GM18505 (cell line): Measurements from ENCODE around the gene SCD.
"Not testable (repeated sequence)": the region's sequence is repeated elsewhere in the genome, so short reads cannot be mapped to it uniquely, and the experiment has no call there.

Experiments
- ATAC-seq: cut with Tn5 transposase; IDR thresholded peaks from one replicate; pipeline ENCODE4 v1.9.1; 2021; ENCODE audit not compliant: unreplicated experiment
- POLR2A ChIP-seq: IDR thresholded peaks from 4 replicates; pipeline ENCODE4 v1.6.1; 2011; ENCODE audit warnings: borderline replicate concordance; ENCODE audit not compliant: insufficient read depth, insufficient read length; ENCODE audit errors: extremely low read depth

SCD gene

DNA sequence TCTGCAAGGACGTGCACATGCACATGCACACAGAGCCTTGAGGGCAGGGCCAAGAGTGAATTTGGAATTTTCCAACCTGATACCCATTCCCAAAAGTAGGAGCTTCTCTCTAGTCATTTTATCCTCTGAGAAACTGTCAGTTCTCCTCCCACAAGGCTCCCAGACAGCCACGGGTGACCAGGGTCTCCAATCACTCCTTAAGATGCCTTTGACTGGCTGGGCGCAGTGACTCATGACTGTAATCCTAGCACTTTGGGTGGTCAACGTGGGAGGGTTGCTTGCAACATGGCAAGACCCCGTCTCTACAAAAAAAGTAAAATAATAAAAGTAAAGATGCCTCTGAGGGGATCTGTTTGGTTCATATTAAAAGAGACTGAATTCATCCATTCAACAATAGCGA is 13.2 kb downstream of the SCD start:
- ATAC-seq, result no peak
- TF ChIP-seq POLR2A, result no peak

DNA sequence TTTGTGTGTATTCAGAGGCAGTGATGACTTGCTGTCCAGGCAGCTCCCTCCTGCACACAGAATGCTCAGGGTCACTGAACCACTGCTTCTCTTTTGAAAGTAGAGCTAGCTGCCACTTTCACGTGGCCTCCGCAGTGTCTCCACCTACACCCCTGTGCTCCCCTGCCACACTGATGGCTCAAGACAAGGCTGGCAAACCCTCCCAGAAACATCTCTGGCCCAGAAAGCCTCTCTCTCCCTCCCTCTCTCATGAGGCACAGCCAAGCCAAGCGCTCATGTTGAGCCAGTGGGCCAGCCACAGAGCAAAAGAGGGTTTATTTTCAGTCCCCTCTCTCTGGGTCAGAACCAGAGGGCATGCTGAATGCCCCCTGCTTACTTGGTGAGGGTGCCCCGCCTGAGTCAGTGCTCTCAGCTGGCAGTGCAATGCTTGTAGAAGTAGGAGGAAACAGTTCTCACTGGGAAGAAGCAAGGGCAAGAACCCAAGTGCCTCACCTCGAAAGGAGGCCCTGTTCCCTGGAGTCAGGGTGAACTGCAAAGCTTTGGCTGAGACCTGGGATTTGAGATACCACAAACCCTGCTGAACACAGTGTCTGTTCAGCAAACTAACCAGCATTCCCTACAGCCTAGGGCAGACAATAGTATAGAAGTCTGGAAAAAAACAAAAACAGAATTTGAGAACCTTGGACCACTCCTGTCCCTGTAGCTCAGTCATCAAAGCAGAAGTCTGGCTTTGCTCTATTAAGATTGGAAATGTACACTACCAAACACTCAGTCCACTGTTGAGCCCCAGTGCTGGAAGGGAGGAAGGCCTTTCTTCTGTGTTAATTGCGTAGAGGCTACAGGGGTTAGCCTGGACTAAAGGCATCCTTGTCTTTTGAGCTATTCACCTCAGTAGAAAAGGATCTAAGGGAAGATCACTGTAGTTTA is 15.8 kb downstream of the SCD start:
- ATAC-seq, result no peak
- TF ChIP-seq POLR2A, result no peak

DNA sequence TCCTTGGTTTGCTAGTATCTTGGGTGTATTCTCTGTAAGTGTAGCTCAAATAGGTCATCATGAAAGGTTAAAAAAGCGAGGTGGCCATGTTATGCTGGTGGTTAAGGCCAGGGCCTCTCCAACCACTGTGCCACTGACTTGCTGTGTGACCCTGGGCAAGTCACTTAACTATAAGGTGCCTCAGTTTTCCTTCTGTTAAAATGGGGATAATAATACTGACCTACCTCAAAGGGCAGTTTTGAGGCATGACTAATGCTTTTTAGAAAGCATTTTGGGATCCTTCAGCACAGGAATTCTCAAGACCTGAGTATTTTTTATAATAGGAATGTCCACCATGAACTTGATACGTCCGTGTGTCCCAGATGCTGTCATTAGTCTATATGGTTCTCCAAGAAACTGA is 17.1 kb downstream of the SCD start:
- TF ChIP-seq POLR2A, result no peak

DNA sequence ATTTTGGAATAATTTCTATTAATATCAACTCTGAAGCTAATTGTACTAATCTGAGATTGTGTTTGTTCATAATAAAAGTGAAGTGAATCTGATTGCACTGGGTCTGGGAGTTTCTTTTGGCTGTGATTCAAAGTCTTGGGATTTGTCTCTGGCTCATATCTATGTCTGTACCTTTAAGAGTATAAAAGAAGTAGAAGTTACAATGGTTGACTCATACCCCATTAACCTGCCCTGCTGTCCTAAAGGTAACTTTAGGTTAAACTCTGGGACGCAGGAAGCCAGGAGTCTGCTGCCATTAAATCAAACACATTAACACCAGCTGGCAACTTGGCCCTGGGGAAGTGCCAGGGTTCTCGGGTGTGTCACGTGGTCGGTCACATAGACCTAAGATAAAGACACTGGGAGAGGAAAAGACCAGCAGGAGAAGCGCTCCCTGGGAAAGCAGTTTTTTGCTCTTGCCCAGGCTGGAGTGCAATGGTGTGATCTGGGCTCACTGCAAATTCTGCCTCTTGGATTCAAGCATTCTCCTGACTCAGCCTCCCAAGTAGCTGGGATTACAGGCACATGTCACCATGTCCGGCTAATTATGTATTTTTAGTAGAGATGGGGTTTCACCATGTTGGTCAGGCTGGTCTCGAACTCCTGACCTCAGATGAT is 17.8 kb downstream of the SCD start:
- TF ChIP-seq POLR2A, result no peak
- ATAC-seq, result no peak

More for the DNA sequence above, 17.1 kb downstream of the SCD start:
- no peak for ATAC-seq

DNA sequence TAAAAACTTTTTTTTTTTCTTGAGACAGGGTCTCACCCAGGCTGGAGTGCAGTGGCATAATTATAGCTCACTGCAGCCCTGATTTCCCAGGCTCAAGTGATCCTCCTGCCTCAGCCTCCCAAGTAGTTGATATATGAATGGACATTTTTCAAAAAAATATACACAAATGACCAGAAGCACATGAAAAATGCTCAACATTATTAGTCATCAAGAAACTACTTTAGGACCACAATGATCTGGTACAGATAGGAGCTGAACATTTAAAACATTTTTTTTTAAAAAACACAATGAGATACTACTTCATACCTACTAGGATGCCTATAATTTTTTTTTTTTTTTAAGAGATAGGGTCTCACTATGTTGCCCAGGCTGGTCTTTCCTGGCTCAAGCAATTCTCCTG is 21.7 kb downstream of the SCD start:
- ATAC-seq, result no peak
- no peak for TF ChIP-seq POLR2A

DNA sequence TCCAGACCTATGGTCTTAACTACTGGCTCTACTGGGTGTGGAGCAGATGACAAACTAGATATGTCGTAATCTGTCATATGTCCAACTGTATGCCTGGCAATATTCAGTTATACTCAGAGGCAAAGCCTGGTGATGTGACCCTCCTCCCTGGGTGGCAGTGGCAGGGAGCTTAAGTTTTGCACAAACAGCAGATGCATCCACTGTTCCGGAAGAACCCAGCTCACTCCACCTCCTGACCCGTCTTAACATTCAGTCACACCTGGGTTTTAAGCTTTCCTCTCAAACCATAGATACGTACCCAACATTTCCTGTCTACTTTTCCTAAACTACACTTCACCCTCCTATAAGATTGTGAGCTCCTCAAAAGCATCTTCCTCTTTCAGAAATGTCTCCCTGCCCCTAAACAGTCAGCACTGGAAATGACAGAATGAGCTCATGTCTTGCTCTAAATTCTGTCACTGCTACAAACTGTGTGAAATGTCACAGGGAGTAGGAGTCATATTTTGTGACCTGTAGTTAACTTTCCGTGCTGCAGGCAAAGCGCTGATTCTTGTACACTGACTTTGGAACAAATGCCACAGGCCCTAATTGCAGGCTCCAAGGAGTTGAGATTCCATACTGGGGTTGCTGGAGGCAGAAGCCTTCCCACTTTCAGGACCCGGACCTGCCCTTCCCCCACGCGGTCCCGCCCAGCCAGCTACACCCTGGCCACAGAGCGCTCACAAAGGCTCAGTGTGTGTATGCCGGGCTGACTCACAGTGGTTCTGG is 23.9 kb downstream of the SCD start:
- no peak for ATAC-seq
- TF ChIP-seq POLR2A, result no peak

DNA sequence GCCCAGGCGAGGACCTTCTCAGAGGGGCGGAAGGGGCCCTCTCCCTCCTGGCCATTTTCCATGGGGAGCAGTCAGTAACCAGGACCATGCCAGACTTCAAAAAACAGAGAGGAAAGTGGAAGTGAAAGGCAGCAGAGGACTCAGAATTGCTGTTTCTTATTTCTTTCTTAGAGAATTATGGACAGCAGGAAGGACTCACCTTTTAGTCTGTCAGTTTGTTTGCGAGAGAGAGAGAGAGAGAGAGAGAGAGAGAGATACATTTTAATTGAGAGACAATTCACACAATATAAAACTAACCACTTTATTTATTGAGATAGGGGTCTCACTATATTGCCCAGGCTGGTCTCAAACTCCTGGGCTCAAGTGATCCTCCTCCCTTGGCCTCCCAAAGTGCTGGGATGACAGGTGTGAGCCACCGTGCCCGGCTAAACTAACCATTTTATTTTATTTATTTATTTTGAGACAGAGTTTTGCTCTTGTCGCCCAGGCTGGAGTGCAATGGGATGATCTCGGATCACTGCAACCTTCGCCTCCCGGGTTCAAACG is 24.5 kb downstream of the SCD start:
- ATAC-seq, result no peak
- TF ChIP-seq POLR2A, result no peak

DNA sequence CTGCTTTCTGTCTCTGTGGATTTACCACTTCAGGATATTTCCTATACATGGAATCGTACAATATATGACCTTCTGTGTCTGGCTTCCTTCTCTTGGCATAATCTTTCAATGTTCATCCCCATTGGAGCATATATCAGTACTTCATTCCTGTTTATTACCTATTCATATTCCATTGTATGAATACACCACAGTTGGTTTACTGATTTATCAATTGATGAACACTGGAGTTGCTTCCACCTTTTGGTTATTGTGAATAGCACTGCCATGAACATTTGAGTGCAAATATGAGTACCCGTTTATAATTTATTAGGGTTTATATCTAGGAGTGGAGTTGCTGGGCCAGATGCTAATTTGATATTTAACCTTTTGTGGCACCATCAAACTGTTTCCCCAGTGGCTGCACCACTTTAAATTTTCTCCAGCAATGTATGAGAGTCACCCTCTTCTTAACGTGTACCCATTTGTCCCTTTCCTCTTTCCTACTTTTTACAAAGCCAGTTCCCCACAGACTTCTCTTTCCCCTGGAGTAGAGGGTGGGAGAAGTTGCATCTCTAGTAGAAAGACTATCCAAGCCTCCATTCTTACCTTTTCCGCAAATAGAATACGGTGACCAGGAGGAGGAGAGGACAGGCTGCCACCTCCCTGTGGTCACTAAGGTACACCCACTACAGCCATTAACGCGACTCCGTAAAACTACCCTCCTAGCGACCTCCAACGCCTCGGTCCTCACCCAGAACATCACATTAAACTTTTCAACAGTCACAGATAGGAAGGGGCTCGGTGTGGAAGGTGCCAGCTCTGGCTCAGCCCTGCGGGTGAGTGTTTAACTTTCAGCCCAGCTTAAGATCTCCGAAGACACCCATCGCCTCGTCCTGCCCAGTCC is 25.6 kb downstream of the SCD start:
- TF ChIP-seq POLR2A, result no peak
- no peak for ATAC-seq

DNA sequence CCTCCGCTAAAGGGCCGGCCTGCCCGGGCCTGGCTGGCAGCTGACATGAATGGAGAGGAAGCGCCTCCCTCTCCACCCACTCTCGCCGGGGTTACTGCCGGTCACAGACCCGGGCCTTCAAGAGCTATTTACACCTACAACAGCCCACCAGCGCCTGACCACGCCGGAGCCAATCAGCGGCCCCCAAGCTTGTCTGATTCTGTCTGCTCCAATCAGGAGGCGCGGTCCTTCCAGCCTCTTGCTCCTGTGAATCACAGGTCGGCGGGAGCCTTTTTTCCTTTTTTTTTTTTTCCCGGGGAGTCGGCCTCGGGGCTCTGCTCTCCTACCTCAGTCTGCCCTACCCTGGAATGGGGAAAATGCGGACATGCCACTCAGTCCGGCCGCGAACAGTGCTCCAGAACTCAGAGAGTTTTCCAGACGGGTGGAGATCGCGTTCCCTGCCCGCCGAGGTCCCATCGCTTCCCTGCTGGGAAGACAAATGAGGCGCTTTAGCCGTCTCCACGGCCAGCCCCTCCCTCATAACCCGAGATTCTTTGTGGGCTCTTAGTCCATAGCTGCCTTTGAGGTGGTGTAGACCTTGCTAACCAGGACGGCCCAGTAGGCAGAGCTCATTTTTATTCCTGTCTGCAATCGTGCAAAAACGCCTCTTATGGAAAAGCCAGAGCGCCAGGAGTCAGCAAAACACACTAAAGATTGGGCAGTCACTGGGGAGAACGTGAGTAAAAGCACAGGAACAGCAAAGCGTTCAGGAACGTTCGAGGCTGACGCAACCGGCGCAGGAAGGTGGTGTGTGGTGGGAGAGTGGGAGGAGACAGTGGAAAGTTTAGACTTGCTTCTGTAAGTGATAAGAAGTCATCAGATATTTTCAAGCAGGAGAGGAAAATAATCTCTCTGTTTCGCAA is 26.5 kb downstream of the SCD start:
- peak; percentile 71 for TF ChIP-seq POLR2A
- ATAC-seq, result peak; percentile 84

DNA sequence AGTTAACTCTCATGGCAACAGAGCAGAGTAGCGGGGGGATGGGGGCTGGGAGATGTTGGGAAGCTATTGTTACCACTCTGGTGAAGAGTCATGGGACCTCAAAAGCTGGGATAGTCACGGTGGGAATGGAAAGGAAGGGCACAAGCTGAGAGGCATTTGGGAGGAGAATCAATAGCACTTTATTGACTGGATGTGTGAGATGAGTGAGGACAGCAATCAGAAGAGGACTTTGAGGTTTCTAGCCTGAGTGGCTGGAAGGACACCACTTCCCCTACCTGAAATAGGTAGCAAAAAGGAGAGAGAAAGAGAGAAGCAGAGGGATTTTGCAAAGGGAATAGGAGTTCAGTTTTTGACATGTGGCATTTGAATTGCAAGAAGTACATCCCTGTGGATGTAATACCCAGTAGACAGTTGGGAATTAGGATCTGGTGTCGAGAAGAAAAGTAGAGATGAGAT is 27.2 kb downstream of the SCD start:
- ATAC-seq, result no peak
- no peak for TF ChIP-seq POLR2A

DNA sequence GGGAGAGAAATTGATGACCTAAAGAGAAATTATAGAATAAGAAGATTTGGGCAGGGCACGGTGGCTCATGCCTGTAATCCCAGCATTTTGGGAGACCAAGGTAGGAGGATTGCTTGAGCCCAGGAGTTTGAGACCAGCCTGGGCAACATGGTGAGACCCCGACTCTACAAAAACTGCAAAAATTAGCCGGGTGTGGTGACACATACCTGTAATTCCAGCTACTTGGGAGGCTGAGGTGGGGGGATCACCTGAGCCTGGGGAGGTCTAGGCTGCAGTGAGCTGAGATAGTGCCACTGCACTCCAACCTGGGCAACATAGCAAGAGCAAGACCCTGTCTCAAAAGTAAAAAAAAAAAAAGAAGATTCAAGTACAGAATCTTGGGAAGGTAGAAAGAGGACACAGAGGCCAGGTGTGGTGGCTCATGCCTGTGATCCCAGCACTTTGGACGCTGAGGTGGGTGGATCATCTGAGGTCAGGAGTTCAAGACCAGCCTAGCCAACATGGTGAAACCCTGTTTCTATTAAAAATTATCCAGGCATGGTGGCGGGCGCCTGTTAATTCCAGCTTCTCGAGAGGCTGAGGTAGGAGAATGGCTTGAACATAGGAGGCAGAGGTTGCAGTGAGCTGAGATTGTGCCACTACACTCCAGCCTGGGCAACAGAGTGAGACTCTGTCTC is 27.8 kb downstream of the SCD start:
- not testable (repeated sequence) for ATAC-seq

DNA sequence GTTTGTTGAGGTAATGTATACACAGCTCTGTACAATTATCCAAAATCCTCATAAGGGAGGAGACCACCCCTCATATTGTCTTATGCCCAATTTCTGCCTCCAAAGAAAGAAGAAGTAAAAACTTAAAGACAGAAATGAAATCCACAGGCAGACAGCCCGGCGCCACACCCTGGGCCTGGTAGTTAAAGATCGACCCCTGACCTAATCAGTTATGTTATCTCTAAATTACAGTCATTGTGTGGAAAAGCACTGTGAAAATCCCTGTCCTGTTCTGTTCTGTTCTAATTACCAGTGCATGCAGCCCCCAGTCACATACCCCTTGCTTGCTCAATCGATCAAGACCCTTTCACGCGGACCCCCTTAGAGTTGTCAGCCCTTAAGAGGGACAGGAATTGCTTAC is 29.6 kb downstream of the SCD start:
- ATAC-seq, result not testable (repeated sequence)

DNA sequence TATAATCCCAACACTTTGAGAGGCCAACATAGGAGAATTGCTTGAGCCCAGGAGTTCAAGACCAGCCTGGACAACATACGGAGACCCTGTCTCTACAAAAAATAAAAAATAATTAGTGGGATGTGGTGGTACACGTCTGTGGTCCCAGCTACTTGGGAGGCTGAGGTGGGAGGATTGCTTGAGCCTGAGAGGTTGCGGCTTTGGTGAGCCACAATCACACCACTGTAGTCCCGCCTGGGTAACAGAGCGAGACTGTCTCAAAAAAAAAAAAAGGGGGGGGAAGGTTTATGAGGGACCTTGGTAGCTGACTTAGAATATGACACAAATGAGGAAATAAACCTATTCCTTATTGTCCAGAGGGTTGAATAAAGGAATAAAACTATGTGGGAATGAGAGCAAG is 30.8 kb downstream of the SCD start:
- no peak for TF ChIP-seq POLR2A
- no peak for ATAC-seq
